DMS79 treated with DMSO at 0.1 percent for 48 hours (cell line): ENCODE measurements around the gene MRPS35.

Experiments used
- DNase-seq: peaks from one replicate; lab custom pipeline; 2025; lab: John Stamatoyannopoulos, UW

MRPS35 gene

DNA sequence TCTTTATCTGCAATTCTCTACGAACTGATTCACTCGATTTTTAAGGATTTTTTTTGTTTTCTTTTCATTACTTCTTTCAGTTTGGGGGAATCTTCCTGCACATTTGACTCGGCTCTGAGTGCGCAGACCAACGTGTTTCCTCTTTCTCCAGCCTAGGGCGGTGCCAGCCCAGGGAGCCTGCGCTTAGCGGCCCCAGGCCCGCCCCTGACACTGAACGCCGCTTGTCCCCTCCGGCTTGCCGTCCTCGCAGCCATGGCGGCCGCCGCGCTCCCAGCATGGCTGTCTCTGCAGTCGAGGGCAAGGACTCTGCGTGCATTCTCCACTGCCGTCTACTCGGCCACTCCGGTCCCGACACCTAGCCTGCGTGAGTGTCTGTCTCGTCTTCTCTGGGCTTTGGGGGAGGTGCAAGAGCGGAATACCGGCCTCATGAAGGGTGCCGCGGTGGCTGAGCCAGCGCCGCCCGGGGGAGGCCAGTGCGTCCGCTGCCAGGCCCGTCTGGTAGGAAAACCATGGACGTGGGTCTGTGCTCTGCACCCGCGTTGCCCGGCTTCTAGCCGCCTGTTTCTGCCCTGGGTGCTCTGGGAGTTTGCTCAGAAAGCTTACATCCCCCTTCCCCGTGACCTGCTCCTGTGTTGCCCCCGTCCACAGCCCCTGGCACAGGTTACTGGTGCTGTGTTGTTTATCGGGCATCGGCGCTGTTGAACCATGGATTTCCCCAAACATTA lies at the start of gene MRPS35:
Gene MRPS35 (plus strand): TSS at position 241 of the 725 bp plus-strand sequence. CDS start 12 bp downstream, at position 253.
- DNase-seq: peak; percentile 90

DNA sequence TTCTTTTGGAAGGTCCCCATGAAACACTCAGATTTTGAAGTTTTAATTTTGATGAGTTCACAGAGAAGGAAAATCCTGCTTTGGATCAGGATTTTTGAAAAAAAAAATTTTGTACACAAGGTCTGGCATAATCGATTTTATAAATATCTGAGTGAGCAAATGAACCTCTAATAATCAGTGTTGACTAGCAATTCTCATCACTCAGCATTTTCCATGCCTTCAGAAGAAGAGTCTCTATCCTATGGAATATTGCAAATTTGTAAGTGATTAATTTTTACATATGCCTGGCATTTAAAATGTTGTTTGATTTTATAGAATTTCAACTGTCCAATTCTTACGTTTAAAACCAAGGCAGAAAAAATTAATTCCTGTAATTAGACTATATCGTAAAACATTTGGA lies 44.9 kb upstream of the MRPS35 start:
- no peak for DNase-seq

DNA sequence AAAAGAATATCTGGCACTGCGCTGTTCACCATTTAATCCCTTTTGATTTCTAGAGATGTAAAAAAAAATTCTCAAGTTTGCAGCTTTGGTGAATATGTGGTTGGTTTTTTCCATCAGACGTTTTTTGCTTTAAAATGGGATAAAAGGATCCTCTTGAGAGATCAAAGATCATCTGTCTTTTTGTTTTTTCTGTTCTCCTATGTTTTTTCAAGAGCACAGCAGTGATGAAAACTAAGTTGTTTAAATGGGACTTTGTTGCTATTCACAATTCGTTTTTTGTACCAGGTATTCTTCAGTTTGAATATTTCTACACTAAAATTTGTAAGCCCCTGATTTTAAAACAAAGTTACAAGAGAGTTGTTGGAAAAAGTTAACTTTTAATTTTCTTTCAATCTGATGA lies 44.1 kb upstream of the MRPS35 start:
- DNase-seq: no peak

DNA sequence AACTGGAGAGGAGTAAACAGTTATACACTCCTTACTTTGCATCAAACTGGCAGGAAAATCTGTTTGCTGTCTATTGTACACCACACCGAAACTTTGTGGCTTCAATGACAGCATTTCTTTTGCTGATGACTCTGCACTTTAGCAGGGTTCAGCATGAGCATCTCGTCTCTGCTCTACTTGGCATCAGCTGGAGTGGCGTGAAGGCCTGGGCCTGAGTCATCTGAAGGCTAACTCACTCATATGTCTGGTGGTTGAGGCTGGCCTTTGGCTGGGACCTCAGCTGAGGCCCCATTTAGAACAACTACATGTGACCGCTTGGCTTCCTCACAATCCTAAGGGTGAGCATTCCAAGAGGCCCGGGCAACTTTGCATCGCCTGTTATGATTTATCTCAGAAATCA lies 43.1 kb upstream of the MRPS35 start:
- no peak for DNase-seq

DNA sequence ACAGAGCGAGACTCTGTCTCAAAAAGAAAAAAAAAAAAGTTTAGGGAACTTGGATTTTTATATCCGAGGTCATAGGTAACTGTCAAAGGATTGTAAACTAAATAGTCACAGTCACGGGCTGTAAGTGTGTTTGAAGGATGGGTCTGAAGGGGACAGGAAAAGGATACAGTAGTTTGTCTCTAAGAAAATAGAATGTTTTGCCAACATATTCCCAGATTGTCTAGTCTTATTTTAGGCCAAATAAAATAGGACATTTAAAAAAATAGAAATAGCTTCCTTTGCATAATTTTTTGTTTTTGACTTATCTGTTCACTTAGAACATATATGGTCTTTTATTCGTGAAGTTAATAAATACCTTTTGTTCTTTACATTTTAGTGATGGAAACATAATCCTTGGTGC lies 38.6 kb upstream of the MRPS35 start:
- no peak for DNase-seq

DNA sequence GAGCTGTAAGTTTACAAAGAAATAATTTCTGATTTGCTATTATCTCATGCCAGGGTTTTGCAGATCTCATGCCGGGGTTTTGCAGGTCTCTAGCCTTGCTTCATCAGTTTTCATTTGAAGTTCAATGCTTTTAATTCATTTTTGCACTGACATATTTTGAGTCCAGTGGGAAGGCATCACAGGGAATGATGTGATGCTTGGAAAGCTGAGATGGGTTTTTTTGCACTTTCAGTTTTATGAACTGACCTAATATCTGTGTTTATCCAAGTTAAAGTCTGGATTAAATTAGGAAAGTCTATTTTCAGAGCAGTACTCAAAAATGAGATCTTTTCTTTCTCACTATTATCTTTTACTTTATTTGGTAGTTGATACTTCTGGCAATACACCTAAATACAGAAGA lies 38.0 kb upstream of the MRPS35 start:
- no peak for DNase-seq

DNA sequence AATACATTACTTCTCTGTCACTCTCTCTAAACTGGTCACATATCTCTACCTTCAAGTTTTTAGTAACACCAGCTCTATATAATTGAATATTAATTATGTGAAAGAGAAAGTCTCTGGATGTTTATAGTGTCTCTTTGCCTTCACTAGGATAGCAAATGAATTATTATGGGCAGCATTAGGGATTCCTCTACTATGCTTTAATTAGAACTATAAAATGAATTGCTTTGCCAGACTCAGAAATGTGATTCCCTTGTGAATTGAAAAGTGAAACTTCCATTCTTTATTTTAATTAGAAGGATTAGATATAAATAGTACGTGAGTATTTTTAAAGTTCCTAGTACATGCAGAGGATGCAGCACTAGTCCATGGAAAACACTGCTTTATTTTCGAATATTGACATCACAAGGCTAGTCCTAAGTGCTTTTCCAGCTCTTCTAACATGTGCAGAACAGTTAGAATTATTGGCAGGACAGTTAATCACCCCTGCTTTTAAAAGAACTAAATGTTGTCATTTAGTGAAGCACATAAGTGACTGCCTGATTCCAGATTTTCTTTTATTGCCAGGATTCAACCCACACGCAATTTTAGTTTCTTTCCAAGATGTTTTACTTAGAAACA lies 37.4 kb upstream of the MRPS35 start:
- no peak for DNase-seq

DNA sequence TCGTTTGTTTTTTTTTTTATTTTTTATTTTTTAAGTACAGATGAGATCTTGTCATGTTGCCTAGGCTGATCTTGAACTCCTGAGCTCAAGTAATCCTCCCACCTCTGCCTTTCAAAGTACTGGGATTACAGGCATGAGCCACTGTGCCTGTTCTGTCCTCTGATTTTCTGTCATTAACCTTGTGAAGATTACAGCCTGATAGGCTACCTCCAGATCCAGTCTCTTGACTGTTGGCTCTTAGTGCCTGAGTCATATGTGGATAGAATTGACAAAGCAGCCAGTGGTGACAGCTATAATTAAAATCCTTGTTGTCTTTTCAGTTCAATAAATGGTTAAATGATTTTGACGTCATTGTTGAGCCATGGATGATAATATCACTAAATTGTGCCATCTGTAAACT lies 35.6 kb upstream of the MRPS35 start:
- DNase-seq: no peak

DNA sequence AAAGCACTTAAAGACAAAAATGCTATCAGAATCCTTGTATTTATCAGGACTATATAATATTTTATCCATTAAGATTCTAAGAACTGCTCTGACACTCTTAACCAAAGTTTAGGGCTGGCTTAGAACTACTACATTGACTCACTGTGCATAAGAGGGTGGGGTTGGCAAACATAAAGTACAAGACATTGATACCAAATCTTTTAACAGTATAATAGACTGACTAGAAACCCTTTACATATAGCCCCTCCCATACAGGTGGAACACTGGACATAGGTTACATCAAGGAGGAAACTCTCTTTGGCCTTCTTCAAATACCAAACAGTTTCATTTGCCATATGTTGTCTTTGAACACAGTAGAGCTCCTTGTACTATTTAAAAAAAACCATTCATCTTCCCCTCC lies 30.0 kb upstream of the MRPS35 start:
- DNase-seq: no peak

DNA sequence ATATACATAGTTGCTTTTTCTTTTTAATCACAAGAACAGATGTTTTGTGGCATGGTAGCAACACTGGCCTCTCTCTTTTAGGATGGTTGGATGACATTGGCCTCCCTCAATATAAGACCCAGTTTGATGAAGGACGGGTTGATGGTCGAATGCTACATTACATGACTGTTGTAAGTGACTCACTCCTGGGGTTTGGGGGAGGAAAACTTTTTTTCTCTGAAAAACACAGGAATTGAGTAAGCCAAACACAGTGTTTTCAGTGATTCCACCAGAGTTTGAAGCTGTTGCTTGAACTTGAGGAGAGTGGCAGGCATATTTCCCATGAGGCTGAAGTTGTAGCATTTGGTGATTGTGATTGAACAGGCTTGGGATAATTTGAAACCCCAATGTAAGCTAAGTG lies 28.1 kb upstream of the MRPS35 start:
- DNase-seq: no peak

DNA sequence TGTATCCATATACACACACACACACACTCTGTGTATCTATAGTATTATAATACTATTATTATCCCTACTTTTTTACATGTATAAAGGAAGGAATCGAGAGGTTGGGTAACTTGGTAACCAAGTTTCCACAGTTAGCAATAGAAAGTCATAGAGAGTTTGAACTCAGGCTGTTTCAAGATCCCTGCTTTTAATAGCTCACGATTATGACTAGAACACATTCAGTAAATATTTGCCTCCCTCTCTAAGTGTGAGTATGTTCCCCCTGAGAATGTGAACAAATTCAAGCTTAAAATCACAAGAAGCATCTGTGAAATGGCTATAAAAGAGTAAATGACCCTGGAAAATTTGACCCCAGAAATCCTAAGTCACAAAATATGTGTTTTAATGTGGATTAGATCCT lies 25.4 kb upstream of the MRPS35 start:
- no peak for DNase-seq

DNA sequence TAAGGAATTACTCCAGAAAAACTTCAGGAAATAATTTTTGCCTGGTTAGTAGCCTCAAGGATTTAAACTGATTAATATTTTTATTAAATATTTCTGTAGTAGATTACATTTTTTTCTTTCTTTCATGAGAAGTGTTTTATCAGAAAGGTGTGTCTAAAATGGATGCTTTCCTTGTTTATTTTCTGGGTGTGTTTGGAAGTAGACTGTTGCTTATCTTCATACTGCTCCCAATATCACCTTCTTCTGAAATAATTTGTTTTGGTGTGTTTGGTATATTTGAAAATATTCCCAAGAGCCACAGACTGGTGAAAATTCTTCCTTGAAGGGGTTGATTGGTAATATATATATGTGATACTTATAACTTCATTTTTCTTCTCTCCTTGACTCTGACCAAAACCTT lies 24.5 kb upstream of the MRPS35 start:
- no peak for DNase-seq

DNA sequence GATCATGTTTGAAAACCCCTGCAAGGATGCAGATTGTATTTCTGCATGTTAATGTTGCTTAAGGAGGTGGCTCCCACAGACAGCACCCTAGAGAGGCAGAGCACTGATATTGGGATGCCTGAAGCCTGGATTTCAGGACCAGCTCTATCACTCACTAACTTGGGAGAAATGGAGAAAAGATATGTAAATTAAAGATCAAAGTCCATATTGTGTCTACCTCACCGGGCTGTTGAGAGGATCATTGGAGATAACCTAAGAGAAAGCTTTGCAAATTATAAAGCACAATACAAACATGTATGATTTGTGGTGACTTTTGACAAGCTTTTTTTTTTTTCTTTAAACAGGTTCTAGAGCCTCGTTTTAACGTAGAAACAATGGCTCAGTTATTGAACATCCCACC lies 22.0 kb upstream of the MRPS35 start:
- no peak for DNase-seq

DNA sequence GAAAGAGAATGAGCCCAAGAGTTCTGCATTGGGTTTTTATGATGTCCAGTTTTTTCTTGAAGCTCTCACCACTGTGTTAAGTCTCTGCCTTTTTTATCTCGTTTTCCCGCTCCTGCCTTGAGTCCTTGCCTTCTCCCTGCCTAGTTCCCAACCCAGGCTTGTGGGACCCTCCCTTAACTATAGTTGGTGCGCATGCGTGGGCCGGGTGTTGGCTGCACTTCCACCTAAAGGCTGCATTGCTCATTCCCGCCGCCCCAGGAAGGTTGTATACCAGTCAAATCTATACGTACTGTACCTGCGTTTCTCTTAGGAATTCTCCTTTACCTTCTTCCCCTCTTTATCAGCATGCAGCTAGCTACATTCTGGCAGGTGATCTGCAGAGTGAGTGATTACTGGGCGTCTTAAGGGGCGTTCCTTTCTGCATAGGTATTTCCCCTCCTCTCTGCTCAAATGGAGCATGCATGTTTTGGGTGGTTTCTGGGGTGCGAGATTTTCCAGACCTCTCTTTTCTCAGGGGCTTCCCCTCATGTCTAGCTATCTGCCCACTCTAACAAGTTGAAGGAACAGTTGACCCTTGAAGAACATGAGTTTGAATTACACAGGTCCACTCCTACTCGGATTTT lies 21.0 kb upstream of the MRPS35 start:
- no peak for DNase-seq

DNA sequence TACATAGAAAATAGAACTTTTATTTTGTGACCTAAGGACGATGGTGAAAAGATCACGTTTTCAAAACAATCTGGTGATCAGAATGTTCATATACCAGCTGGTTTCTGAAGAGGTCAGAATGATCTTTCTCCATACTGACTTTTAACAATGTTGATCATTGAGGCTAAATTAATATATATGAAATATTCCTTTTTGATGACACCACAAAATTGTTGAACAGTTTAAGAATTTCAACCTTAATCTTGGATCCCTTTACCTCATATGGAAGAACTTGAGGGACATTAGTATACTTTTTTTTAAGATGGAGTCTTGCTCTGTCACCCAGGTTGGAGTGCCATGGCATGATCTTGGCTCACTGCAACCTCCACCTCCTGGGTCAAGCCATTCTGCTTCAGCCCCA lies 17.2 kb upstream of the MRPS35 start:
- DNase-seq: no peak

DNA sequence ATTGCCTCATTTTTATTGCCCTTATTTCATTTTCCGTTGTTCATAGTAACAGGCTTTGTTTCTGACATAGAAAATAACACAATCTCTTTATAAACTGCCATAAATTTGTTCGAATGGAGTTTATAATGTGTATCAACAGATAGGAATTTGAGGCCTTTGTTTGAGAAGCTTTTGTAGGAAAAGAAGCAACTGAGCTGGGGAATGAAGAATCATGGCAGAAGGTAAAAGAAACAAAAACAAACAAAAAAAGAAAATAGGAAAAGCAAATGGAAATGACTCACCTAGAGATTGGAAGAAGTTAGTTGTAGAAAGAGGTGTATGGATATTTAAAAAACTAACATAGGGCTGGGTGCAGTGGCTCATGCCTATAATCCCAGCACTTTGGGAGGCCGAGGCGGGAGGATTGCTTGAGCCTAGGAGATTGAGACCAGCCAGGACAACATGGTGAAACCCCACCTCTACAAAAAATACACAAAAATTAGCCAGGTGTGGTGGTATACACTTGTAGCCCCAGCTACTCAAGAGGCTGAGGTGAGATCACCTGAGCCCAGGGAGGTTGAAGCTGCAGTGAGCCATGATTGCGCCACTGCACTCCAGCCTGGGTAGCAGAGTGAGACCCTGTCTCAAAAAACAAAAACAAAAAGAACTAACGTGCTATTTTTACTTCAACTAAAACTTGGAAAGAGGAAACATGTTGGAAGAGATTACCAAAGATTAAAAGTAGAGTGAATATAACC lies 14.9 kb upstream of the MRPS35 start:
- no peak for DNase-seq

DNA sequence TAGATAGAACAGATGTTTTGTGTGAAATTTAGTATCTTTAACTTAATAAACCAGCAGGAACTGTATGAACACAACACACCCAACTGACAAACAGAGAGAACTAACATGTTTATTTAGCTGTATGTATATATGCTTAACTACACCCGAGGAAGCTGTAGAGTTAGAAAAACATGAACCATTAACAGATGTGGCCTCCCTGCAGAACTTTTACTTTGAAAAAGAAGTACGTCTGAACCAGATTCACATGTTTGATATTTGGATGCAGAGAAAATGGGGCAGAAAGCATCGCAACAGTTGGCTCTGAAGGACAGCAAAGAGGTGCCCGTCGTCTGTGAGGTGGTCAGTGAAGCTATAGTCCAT lies 14.4 kb upstream of the MRPS35 start, which contains the start of gene REP15:
Gene REP15 (plus strand): TSS at position 155 of the 360 bp plus-strand sequence. CDS start 116 bp downstream, at position 271.
- no peak for DNase-seq

DNA sequence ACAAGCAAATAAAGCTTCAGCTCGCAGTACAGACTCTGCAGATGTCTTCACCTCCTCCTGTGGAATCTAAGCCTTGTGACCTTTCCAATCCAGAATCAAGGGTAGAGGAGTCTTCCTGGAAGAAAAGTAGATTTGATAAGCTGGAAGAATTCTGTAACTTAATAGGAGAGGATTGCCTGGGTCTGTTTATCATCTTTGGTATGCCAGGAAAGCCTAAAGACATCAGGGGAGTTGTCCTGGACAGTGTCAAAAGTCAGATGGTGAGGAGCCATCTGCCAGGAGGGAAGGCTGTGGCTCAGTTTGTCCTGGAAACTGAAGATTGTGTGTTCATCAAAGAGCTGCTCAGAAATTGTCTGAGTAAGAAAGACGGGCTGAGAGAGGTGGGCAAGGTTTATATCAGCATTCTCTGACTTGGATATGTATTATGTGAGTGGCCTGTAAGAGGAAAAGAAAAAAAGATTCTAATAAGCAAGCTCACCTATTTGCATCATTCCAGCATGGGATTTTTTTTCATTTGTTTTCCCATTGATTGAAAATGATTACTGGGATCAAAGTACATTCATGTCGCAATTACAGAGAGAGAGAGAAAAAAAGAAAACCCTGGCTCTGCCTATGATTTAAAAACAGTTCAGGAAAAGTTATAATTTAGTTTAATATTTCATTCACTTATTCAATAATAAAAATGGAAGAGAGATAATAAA lies 13.6 kb upstream of the MRPS35 start:
- DNase-seq: no peak

DNA sequence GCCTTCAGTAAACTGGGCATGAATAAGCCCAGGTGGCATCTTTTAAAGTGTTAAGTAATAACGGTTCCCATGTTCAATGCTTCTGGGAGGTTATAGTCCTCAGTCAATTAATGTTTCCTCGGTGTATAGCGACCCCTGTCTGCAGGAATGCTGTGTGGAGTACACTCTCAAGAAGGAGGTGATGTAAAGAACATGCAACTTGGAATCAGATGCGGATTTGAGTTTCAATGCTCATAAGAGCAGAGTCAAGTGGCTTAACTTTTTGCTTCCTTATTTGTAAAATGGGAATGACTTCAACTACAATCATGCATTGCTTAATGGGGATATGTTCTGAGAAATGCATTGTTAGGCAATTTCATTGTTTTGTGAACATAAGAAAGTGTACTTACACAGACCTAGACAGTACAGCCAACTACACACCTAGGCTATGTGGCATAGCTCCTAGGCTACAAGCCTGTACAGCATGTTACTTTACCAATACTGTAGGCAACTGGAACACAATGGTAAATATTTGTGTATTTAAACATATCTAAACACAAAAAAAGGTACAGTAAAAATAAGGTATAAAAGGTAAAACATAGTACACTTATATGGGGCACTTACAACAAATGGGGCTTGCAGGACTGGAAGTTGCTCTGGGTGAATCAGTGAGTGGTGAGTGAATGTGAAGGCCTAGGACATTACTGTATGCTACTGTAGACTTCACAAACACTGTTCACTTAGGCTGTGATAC lies 6.7 kb upstream of the MRPS35 start:
- DNase-seq: no peak

DNA sequence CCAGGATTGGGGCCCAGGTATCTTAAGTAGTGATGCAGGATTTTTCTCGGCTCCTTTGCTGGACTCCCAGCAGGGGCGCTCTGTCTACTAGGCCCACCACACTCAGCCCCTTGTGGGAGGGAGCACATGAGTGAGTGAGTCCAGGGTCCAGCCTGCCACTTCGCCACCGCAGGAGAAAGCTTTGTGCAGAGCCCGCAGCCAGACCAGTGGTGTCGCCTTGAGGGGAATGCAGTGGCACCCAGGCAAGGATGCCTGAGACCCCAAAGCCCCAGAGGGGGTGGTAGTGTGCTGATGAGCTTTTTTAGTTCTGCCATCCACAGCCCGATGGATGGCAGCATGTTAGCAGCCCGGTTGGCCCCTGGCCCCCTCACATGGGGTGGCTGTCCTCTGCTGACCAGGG lies 5.4 kb upstream of the MRPS35 start:
- no peak for DNase-seq

DNA sequence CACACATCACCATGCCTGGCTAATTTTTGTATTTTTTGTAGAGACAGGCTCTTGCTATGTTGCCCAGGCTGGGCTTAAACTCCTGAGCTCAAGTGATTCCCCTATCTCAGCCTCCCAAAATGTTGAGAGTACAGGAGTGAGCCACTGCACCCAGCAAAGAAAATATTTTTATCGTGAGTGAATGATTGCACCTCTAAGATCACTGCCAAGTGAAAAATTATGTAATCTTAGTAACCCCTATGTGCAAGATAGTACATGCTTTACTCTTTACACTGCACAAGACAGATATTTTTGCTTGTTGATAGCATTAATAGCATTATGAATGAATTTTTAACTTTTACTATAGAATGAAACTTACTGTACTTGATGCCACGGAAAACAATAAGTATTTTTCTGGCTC lies 3.4 kb upstream of the MRPS35 start:
- no peak for DNase-seq
